Measurements from ENCODE around the gene NOTCH1.

DNA sequence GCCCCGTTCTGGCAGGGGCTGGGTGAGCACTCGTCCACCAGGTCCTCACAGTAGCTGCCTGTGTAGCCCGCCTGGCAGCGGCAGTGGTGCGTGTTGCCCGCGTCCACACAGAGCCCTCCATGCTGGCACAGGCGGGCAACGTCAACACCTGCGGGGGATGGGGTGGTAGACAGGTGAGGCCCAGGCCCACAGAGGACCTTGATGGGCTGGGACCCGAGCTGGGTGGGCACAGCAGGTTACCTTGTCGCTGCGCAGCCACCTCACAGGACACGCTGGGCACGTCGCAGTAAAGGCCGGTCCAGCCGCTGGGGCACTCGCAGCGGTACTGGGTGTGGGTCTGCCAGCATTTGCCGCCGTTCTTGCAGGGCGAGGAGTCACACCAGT, 37.9 kb downstream of the NOTCH1 start:
- TF ChIP-seq EZH2 (IDR thresholded peaks at IDR 0.05; ENCODE audit: borderline replicate concordance, insufficient read depth, low read length, poor library complexity, severe bottlenecking), result no peak
- no peak for TF ChIP-seq POLR2AphosphoS5 (IDR thresholded peaks at IDR 0.05)
- TF ChIP-seq, protein P1, sequence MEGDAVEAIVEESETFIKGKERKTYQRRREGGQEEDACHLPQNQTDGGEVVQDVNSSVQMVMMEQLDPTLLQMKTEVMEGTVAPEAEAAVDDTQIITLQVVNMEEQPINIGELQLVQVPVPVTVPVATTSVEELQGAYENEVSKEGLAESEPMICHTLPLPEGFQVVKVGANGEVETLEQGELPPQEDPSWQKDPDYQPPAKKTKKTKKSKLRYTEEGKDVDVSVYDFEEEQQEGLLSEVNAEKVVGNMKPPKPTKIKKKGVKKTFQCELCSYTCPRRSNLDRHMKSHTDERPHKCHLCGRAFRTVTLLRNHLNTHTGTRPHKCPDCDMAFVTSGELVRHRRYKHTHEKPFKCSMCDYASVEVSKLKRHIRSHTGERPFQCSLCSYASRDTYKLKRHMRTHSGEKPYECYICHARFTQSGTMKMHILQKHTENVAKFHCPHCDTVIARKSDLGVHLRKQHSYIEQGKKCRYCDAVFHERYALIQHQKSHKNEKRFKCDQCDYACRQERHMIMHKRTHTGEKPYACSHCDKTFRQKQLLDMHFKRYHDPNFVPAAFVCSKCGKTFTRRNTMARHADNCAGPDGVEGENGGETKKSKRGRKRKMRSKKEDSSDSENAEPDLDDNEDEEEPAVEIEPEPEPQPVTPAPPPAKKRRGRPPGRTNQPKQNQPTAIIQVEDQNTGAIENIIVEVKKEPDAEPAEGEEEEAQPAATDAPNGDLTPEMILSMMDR (IDR thresholded peaks at IDR 0.05; ENCODE audit: poor library complexity, severe bottlenecking), result no peak
- TF ChIP-seq, protein P2, sequence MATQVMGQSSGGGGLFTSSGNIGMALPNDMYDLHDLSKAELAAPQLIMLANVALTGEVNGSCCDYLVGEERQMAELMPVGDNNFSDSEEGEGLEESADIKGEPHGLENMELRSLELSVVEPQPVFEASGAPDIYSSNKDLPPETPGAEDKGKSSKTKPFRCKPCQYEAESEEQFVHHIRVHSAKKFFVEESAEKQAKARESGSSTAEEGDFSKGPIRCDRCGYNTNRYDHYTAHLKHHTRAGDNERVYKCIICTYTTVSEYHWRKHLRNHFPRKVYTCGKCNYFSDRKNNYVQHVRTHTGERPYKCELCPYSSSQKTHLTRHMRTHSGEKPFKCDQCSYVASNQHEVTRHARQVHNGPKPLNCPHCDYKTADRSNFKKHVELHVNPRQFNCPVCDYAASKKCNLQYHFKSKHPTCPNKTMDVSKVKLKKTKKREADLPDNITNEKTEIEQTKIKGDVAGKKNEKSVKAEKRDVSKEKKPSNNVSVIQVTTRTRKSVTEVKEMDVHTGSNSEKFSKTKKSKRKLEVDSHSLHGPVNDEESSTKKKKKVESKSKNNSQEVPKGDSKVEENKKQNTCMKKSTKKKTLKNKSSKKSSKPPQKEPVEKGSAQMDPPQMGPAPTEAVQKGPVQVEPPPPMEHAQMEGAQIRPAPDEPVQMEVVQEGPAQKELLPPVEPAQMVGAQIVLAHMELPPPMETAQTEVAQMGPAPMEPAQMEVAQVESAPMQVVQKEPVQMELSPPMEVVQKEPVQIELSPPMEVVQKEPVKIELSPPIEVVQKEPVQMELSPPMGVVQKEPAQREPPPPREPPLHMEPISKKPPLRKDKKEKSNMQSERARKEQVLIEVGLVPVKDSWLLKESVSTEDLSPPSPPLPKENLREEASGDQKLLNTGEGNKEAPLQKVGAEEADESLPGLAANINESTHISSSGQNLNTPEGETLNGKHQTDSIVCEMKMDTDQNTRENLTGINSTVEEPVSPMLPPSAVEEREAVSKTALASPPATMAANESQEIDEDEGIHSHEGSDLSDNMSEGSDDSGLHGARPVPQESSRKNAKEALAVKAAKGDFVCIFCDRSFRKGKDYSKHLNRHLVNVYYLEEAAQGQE (IDR thresholded peaks at IDR 0.05; ENCODE audit: borderline replicate concordance), result no peak
- TF ChIP-seq EP300 (conservative IDR thresholded peaks at IDR 0.05; ENCODE audit: poor library complexity, severe bottlenecking), result no peak
